Osteocyte (in vitro differentiated cells): ENCODE results near the gene ASIC4. TPM values are rescaled to one million over a fixed set of nuclear protein-coding genes. Genes with fewer than 3 reads are reported as not detected.
A peak's percentile ranks its signal among the peaks of the same experiment; 100 is the strongest.

ENCODE experiments used
- DNase-seq: peaks from one replicate; pipeline ENCODE4 v3.0.0; 2021; ENCODE audit warnings: mixed read lengths; ENCODE audit not compliant: unreplicated experiment; ENCODE audit errors: extremely low spot score
- H3K27ac Mint-ChIP-seq: one replicate; pipeline ENCODE4 v1.8.0; 2021; ENCODE audit warnings: mild to moderate bottlenecking, mixed read lengths; ENCODE audit not compliant: unreplicated experiment
- H3K27me3 Mint-ChIP-seq: one replicate; pipeline ENCODE4 v1.8.0; 2021; ENCODE audit warnings: mixed read lengths; ENCODE audit not compliant: unreplicated experiment
- H3K36me3 Mint-ChIP-seq: one replicate; pipeline ENCODE4 v1.8.0; 2021; ENCODE audit warnings: mixed read lengths; ENCODE audit not compliant: unreplicated experiment
- H3K4me1 Mint-ChIP-seq: one replicate; pipeline ENCODE4 v1.8.0; 2021; ENCODE audit warnings: mixed read lengths; ENCODE audit not compliant: unreplicated experiment
- H3K4me3 Mint-ChIP-seq: one replicate; pipeline ENCODE4 v1.8.0; 2021; ENCODE audit warnings: mild to moderate bottlenecking, moderate library complexity, mixed read lengths; ENCODE audit not compliant: unreplicated experiment
- H3K9me3 Mint-ChIP-seq: one replicate; pipeline ENCODE4 v1.8.0; 2021; ENCODE audit warnings: mixed read lengths; ENCODE audit not compliant: unreplicated experiment
- CTCF ChIP-seq: fragments of 200-600 bp; sonication (generic); IDR thresholded peaks from 2 replicates; pipeline ENCODE4 v1.5.0; 2021; ENCODE audit warnings: antibody characterized with exemption, mild to moderate bottlenecking, moderate library complexity
- total RNA-seq: library from RNA; stranded (reverse); gene quantifications from 2 replicates; pipeline ENCODE4 v1.2.1, GENCODE V29; 2021

ASIC4 gene
- total RNA-seq, 1 donor from 2014 or later: 0.11 TPM

- Mint-ChIP-seq H3K27ac (no peak overlapping the region), H3K4me1 (peaks cover 17% of the 10 kb centered on the region), H3K9me3 (no peaks in the 10 kb centered on the region), H3K36me3 (peaks cover 12% of the 10 kb centered on the region), H3K4me3 (no peak overlapping the region), H3K27me3 (peaks cover 16% of the 10 kb centered on the region)
- TF ChIP-seq CTCF: no peak
- no peak for DNase-seq
Measured at GRCh38 chr2:219507581-219508443, 6.5 kb upstream of the ASIC4 start.

GRCh38 chr2:219508444-219508734, 5.9 kb upstream of the ASIC4 start:
- TF ChIP-seq CTCF: no peak
- no peaks in the 10 kb centered on the region for H3K9me3 Mint-ChIP-seq
- no peak for DNase-seq
- peaks cover 19% of the 10 kb centered on the region for H3K4me1 Mint-ChIP-seq
- H3K27ac Mint-ChIP-seq: no peak overlapping the region
- H3K4me3 Mint-ChIP-seq: no peak overlapping the region
- peaks cover 21% of the 10 kb centered on the region for H3K27me3 Mint-ChIP-seq
- peaks cover 12% of the 10 kb centered on the region for H3K36me3 Mint-ChIP-seq

GRCh38 chr2:219508971-219509779, 5.1 kb upstream of the ASIC4 start:
- Mint-ChIP-seq H3K27ac (peak overlapping the region; percentile 6), H3K4me3 (peak overlapping the region; percentile 68), H3K27me3 (peaks cover 29% of the 10 kb centered on the region), H3K4me1 (peaks cover 26% of the 10 kb centered on the region), H3K9me3 (no peaks in the 10 kb centered on the region), H3K36me3 (peaks cover 7% of the 10 kb centered on the region)
- DNase-seq: no peak
- TF ChIP-seq CTCF: no peak

GRCh38 chr2:219509780-219510511, 4.3 kb upstream of the ASIC4 start:
- H3K9me3 Mint-ChIP-seq: no peaks in the 10 kb centered on the region
- DNase-seq: no peak
- H3K27me3 Mint-ChIP-seq: peaks cover 34% of the 10 kb centered on the region
- peaks cover 27% of the 10 kb centered on the region for H3K4me1 Mint-ChIP-seq
- TF ChIP-seq CTCF: peak; percentile 73
- H3K36me3 Mint-ChIP-seq: peaks cover 2% of the 10 kb centered on the region
- peak overlapping the region; percentile 68 for H3K4me3 Mint-ChIP-seq
- peak overlapping the region; percentile 6 for H3K27ac Mint-ChIP-seq
